Endothelial cell of hepatic sinusoid (primary cell): Measurements from ENCODE around the gene CD34.
"Not testable (repeated sequence)": the region's sequence is repeated elsewhere in the genome, so short reads cannot be mapped to it uniquely, and the experiment has no call there.

ENCODE experiments used
- in situ Hi-C: cut with HindIII; loops from 2 replicates; pipeline ENCODE4 v1.10.0; 2017; ENCODE audit warnings: low sequenced_read_pairs

The CD34 gene

DNA sequence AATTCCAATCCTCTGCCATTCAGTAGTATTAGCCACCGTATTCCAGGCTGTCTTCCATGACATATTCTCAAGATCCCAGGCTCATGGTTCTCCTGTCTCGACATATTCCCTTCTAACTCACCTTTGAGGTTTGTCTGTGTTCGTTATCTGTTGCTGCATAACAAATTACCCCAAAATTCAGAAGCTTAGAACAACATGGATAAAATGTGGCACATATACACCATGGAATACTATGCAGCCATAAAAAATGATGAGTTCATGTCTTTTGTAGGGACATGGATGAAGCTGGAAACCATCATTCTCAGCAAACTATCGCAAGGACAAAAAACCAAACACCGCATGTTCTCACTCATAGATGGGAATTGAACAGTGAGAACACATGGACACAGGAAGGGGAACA is 33.0 kb downstream of the CD34 start:
- in situ Hi-C loops = not testable (repeated sequence)

GRCh38 chr1:207876131-207876530 is 34.8 kb downstream of the CD34 start:
- in situ Hi-C loops = no loop called here

GRCh38 chr1:207875532-207875931 is 35.4 kb downstream of the CD34 start:
- in situ Hi-C loops = no loop called here

- in situ Hi-C loops = loop anchor here (5.0 kb wide), 1 partner anchor 36 kb away; no protein-coding TSS in a partner anchor
Observed at GRCh38 chr1:207873055-207873890, 37.7 kb downstream of the CD34 start.

DNA sequence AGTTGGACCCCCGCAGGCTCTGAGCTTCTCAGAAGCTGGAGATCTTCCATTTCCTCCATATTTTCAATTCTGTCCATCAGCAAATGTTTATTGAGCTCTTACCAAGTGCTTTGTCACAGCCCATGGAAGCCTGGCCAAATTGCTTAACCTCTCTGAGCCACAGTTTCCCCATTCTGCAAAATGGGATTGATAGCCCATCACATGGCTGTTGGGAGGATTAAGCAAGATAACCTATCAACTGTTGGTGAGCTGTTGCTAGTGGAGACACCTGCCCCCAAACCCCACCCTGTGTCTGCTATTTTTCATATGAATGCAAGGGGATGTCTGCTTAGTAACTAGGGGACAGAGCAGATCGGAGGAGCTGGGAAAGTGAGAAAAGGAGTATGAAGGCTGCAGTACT is 38.3 kb downstream of the CD34 start:
- in situ Hi-C loops = loop anchor here (5.0 kb wide), 1 partner anchor 35 kb away; no protein-coding TSS in a partner anchor

- in situ Hi-C loops = loop anchor here (5.0 kb wide), 1 partner anchor 34 kb away; no protein-coding TSS in a partner anchor
Observed at GRCh38 chr1:207871117-207871649, 39.7 kb downstream of the CD34 start.

- in situ Hi-C loops = loop anchor here (5.0 kb wide), 1 partner anchor 33 kb away; no protein-coding TSS in a partner anchor
Observed at GRCh38 chr1:207870306-207871031, 40.5 kb downstream of the CD34 start.

DNA sequence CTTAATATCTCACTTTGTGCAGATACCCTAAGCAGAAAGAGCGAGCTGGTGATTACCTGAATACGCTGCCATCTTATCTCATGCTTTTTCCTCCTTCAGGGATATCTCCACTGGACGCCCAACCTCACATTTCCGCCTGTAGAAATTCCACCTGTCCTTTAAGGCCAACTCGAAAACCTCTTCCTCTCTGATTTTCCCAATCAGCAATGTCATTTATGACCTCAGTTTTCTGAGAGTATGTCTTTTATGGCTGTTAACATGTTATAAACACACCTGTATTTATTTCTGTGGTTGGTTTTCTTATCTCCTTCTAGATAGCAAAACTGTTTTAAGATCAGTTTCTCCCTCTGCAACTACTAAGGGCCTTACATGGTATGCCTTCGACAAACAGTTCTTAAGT is 41.1 kb downstream of the CD34 start:
- in situ Hi-C loops = loop anchor here (5.0 kb wide), 1 partner anchor 33 kb away; no protein-coding TSS in a partner anchor

- in situ Hi-C loops = no loop called here
Observed at GRCh38 chr1:207868774-207869721, 41.9 kb downstream of the CD34 start.

DNA sequence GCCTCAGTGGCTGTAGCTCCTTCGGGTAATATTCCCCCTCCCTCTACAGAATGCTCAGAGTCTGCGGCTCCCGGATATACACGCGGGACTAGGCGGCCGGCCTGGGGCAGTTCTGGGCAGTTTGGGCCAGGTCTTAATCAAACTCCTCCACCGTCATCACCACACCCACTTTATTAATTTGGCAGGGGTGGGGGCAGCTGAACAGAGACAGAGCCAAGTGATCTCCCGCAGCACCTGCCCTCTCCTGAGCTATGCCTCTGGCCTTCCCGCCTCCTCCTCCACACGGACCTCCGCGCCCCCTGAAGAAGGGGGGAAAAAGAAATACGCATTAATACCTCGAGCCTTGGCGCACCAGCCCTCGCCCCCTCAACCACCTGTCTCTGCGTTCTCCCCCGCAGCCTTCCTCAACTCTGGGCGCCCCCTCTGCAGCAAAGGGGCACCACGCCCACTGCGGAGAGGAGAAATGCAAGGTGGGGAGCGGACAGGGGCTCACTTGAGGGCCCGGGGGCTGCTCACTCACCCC is 42.6 kb downstream of the CD34 start:
- in situ Hi-C loops = no loop called here

DNA sequence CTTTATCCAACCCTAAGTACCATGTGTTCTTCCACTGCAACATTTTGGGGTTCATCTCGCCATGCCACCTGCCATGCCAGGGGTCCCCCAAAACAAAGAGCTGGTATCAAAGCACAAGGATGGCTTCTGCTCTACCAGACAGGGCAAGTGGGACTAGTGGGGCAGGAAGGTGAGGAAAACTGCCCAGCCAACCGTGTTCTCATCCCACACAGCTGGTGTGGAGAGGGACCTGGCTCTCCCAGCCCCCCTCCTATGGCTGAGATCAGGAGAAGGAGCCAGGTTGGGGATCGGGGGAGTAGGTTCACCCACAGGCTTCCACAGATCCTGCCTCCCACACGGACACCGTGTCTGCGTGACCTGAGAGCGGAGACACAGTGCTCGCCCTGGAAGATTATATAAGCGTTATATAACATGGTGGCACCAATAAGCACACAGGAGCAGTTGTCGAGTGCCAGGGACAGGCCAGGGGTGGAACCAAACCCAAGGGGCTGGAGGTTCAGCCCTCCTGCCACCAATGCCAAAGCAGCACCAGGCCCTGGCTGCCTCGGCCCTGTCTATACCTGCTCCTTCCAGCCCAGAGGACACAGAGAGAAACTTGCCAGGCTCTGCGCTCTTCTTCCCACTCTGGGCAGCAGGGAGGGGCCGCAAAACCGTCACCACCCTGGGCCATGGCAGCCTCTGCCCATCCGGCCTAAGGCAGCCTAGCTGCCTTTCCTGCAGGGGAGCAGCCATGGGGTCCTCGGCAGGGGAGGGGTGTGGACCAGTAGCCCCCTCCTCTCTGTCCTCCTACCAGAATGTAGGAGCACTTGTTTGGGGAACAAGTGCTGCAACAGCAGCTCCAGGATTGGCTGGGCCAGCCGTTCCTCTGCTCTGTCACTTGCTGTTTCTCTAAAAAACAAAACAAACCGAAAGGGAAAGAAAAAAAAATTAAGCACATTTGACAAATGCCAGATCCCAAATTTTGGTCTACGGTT is 43.5 kb downstream of the CD34 start:
- in situ Hi-C loops = no loop called here

DNA sequence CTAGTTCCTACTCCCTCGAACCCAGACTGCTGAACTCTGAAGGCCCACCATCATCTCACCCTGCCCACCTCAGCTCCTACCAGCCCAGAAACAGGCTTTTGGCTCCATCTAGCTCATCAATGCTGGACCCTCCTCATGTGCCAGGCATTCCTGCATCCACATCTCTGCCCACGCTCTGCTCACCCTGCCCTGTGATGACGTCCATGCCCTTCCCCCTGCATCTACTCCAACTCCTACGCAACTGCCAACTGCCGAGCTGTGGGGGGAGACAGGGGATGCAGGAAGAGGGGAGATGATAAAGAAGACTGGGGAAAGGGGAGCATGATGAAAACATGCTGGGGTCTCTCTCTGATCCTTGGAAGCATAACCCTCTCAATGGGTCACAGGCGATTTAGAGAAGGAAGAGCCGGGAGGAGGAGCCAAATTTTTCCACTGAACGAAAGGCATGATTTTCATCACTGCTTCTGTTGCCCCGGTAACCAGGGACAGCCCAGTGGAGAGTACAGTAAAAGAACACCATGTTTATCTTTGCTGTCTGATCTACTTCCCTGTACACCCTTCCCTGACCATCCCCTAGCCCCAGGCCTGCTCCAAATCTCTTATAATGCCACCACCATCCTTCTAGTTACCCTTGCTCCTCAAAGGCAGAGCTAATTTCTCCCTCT is 44.3 kb downstream of the CD34 start:
- in situ Hi-C loops = no loop called here

GRCh38 chr1:207863893-207864535 is 46.9 kb downstream of the CD34 start:
- in situ Hi-C loops = no loop called here

GRCh38 chr1:207862241-207862787 is 48.6 kb downstream of the CD34 start:
- in situ Hi-C loops = no loop called here

DNA sequence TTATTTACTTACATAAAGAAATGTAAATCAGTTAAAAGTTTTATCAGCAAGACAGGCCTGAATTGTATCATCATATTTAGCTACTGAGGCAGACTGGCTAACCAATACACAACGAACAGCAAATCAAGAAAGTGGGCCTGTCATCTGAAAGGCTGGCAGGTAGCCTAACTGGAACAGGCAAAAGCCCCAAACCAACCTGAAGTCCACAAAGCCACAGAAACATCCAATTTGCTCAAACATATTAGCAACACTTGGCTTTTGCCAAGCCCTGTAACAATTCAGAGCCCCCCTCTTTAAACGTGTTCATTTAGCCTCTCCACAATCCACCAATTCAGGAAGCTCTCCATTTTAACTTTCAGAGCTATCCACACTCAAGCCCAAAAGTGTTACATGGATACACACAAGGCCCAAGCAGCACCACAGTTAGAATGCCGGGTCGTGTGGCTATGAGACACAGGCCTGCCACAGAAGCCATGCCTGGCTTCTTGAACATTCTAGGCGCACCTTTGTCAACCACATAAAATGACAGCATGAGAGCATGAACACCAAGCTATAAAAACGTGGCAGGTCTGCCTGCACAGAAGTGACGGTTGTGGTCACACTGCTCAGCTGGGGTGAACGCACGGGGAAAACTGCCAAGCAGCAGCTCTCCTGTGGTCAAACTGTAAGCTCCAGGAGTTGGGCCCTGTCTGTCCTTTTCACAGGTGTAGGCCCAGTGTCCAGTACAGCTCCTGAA is 49.3 kb downstream of the CD34 start:
- in situ Hi-C loops = no loop called here

- in situ Hi-C loops = no loop called here
Observed at GRCh38 chr1:207860531-207860930, 50.4 kb downstream of the CD34 start.

- in situ Hi-C loops = no loop called here
Observed at GRCh38 chr1:207858806-207859205, 52.1 kb downstream of the CD34 start.
